CD14-positive monocyte (primary cell): ENCODE results near the gene TMEM119. TPM values are rescaled to one million over a fixed set of nuclear protein-coding genes. Genes with fewer than 3 reads are reported as not detected.

Source experiments
- DNase-seq, 3 donors: peaks; one replicate each; pipeline ENCODE4 v3.0.0-alpha.2; 2011 to 2022
- H2AFZ ChIP-seq: 2 replicates; pipeline ENCODE4 v1.6.0; 2012; ENCODE audit warnings: mild to moderate bottlenecking, low read depth, low read length, inconsistent platforms; ENCODE audit not compliant: insufficient read depth, poor library complexity, severe bottlenecking
- H3K27ac ChIP-seq, 2 donors: 1 replicate in 1 of 2; 2 replicates in 1 of 2; pipeline ENCODE4 v1.5.1; 2012 to 2013; ENCODE audit warnings: low read length in 2 of 2, control low read depth in 1 of 2, inconsistent platforms in 1 of 2, low read depth in 1 of 2, mild to moderate bottlenecking in 1 of 2
- H3K27me3 ChIP-seq, 2 donors: one replicate each; pipeline versions ENCODE4 v1.6.0 to v1.6.1; 2011 to 2013; ENCODE audit warnings: low read length in 2 of 2; ENCODE audit not compliant: control insufficient read depth in 2 of 2, insufficient read depth in 2 of 2
- H3K36me3 ChIP-seq, 2 donors: replicated peaks in 1 of 2; 1 replicate in 1 of 2; 2 replicates in 1 of 2; pipeline versions ENCODE4 v1.5.1 to v1.6.1; 2012 to 2013; ENCODE audit warnings: low read length in 2 of 2, control low read depth in 1 of 2, inconsistent platforms in 1 of 2, mild to moderate bottlenecking in 1 of 2; ENCODE audit not compliant: insufficient read depth in 2 of 2, control insufficient read depth in 1 of 2
- H3K4me1 ChIP-seq, 2 donors: 1 replicate in 1 of 2; 2 replicates in 1 of 2; pipeline versions ENCODE4 v1.5.1 to v1.6.1; 2012 to 2013; ENCODE audit warnings: low read length in 2 of 2, control low read depth in 1 of 2, inconsistent platforms in 1 of 2, mild to moderate bottlenecking in 1 of 2, moderate library complexity in 1 of 2; ENCODE audit not compliant: insufficient read depth in 2 of 2, control insufficient read depth in 1 of 2
- H3K4me2 ChIP-seq: replicated peaks from 2 replicates; pipeline ENCODE3; 2012; ENCODE audit warnings: low read length, moderate library complexity, mild to moderate bottlenecking; ENCODE audit not compliant: poor library complexity, severe bottlenecking; ENCODE audit errors: extremely low read depth
- H3K4me3 ChIP-seq, 3 experiments: fragments of 200-600 bp in 1 of 3; sonication (generic) in 1 of 3; replicated peaks in 1 of 3; 1 replicate in 2 of 3; 2 replicates in 1 of 3; pipeline ENCODE4 v1.5.1; 2011 to 2013; ENCODE audit warnings: low read length in 3 of 3, mild to moderate bottlenecking in 3 of 3, control low read depth in 2 of 3, low read depth in 2 of 3, inconsistent platforms in 1 of 3, moderate library complexity in 1 of 3
- H3K79me2 ChIP-seq: 2 replicates; pipeline ENCODE4 v1.6.0; 2012; ENCODE audit warnings: mild to moderate bottlenecking, control low read depth, inconsistent platforms, low read length, moderate library complexity; ENCODE audit not compliant: insufficient read depth
- H3K9ac ChIP-seq: 2 replicates; pipeline ENCODE4 v1.6.0; 2017; ENCODE audit warnings: low read length, mild to moderate bottlenecking; ENCODE audit not compliant: insufficient read depth, poor library complexity, severe bottlenecking
- H3K9me3 ChIP-seq, 2 donors: replicated peaks in 1 of 2; 1 replicate in 1 of 2; 2 replicates in 1 of 2; pipeline versions ENCODE4 v1.5.1 to v1.6.1; 2012 to 2013; ENCODE audit warnings: low read length in 2 of 2, control low read depth in 1 of 2; ENCODE audit not compliant: control insufficient read depth in 1 of 2, insufficient read depth in 1 of 2
- H4K20me1 ChIP-seq: 2 replicates; pipeline ENCODE4 v1.6.0; 2012; ENCODE audit warnings: mild to moderate bottlenecking, low read length, control low read depth, moderate library complexity; ENCODE audit not compliant: insufficient read depth
- H3K27ac Mint-ChIP-seq, 7 donors: one replicate each; pipeline ENCODE4 v1.8.0; 2020; ENCODE audit warnings: mild to moderate bottlenecking in 7 of 7, mixed read lengths in 7 of 7, moderate library complexity in 6 of 7, inconsistent platforms in 2 of 7
- H3K27me3 Mint-ChIP-seq, 3 donors: one replicate each; pipeline ENCODE4 v1.8.0; 2021 to 2022; ENCODE audit warnings: low read depth in 3 of 3, mild to moderate bottlenecking in 3 of 3, mixed read lengths in 3 of 3, moderate library complexity in 3 of 3, inconsistent platforms in 1 of 3
- H3K36me3 Mint-ChIP-seq, 2 donors: one replicate each; pipeline ENCODE4 v1.8.0; 2020; ENCODE audit warnings: mixed read lengths in 2 of 2, inconsistent platforms in 1 of 2, mild to moderate bottlenecking in 1 of 2
- H3K4me1 Mint-ChIP-seq: one replicate; pipeline ENCODE4 v1.8.0; 2020; ENCODE audit warnings: mild to moderate bottlenecking, mixed read lengths
- H3K4me3 Mint-ChIP-seq, 2 donors: one replicate each; pipeline ENCODE4 v1.8.0; 2020; ENCODE audit warnings: mild to moderate bottlenecking in 2 of 2, mixed read lengths in 2 of 2, moderate library complexity in 1 of 2
- H3K9me3 Mint-ChIP-seq, 7 donors: one replicate each; pipeline ENCODE4 v1.8.0; 2020 to 2022; ENCODE audit warnings: mixed read lengths in 7 of 7, mild to moderate bottlenecking in 6 of 7, moderate library complexity in 6 of 7, inconsistent platforms in 2 of 7
- WGBS: methylation state at CpG from one replicate; pipeline ENCODE4 v1.1.5; 2013; ENCODE audit warnings: missing lambda C conversion rate; ENCODE audit not compliant: insufficient coverage; 5-methylcytosine and 5-hydroxymethylcytosine counted together
- intact Hi-C, 2 donors: fragments of 100-400 bp; cut with micrococcal nuclease; formaldehyde crosslinking; loops; one replicate each; pipeline versions ENCODE4 v1.15.0 to v1.15.1; 2023
- polyA plus RNA-seq, 3 donors: library from polyadenylated mRNA; depleted of rRNA in 1 of 3; unstranded in 2 of 3; stranded (reverse) in 1 of 3; fragments of 300-500 nt in 2 of 3; fragments of >200 nt in 1 of 3; fragmentation: Illumina TruSeq in 2 of 3; gene quantifications; 1 replicate in 2 of 3; 2 replicates in 1 of 3; pipeline ENCODE4 v1.2.3, GENCODE V29; 2012 to 2021
- TF ChIP-seq, protein P1 (sequence below): fragments of 200-600 bp; IDR thresholded peaks from one replicate; pipeline ENCODE4 v1.8.0; 2022; ENCODE audit warnings: antibody characterized with exemption, mild to moderate bottlenecking

TMEM119 gene
- polyA plus RNA-seq, 3 donors, result 0.18 to 0.85 (median 0.56) TPM

DNA sequence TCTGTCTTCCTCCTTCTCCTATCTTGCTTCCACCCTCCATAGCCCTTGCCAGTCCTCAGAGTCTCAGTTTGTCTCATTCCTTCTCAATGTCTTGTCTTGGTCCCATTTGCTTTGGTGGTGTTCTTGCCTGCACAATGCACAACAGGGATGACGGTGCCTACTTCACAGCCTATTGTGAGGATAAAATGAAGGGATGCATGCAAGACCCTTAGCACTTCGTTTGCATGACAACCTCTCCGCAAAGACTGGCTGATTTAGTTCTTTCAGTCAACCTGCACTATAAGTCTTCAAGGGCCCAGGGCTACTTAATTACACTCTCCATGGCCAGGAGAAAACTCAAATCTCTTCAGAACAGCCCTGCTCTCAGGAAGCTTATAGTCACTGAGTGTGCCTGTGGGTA, 27.3 kb upstream of the TMEM119 start:
- peaks cover 53 to 68% of the 10 kb centered on the region in 2 donors for H3K36me3 ChIP-seq
- H3K9me3 Mint-ChIP-seq, result peaks cover 0 to 2% (median 0%) of the 10 kb centered on the region in 7 donors
- TF ChIP-seq, protein P1, sequence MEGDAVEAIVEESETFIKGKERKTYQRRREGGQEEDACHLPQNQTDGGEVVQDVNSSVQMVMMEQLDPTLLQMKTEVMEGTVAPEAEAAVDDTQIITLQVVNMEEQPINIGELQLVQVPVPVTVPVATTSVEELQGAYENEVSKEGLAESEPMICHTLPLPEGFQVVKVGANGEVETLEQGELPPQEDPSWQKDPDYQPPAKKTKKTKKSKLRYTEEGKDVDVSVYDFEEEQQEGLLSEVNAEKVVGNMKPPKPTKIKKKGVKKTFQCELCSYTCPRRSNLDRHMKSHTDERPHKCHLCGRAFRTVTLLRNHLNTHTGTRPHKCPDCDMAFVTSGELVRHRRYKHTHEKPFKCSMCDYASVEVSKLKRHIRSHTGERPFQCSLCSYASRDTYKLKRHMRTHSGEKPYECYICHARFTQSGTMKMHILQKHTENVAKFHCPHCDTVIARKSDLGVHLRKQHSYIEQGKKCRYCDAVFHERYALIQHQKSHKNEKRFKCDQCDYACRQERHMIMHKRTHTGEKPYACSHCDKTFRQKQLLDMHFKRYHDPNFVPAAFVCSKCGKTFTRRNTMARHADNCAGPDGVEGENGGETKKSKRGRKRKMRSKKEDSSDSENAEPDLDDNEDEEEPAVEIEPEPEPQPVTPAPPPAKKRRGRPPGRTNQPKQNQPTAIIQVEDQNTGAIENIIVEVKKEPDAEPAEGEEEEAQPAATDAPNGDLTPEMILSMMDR, result no peak
- H3K79me2 ChIP-seq, result peaks cover 97% of the 10 kb centered on the region
- no peaks in the 10 kb centered on the region for H3K9me3 ChIP-seq
- peak overlapping the region; percentile 27 to 99 (median 77) for H3K27ac Mint-ChIP-seq
- intact Hi-C loops, result loop anchor here (10.0 kb wide), 2 partner anchors 310 to 470 kb away; partner anchors contain the start of genes ALKBH2 (in 1 of the 2) and UNG (in 1 of the 2)
- H3K4me3 Mint-ChIP-seq, result no peak overlapping the region
- no peaks in the 10 kb centered on the region for H3K27me3 ChIP-seq
- H2AFZ ChIP-seq, result no peak overlapping the region
- H3K9ac ChIP-seq, result no peak overlapping the region
- no peak overlapping the region for H3K4me2 ChIP-seq
- H3K4me1 ChIP-seq, result peaks cover 57 to 64% of the 10 kb centered on the region in 2 donors
- no peaks in the 10 kb centered on the region for H3K27me3 Mint-ChIP-seq
- peaks cover 57% of the 10 kb centered on the region for H3K4me1 Mint-ChIP-seq
- WGBS, result 100% methylated on average over 2 of the region's 3 CpGs
- peaks cover 68 to 80% of the 10 kb centered on the region in 2 donors for H3K36me3 Mint-ChIP-seq
- peaks cover 91% of the 10 kb centered on the region for H4K20me1 ChIP-seq
- H3K27ac ChIP-seq, result peak overlapping the region in 1 of 2 donors; percentile 34
- H3K4me3 ChIP-seq, result no peak overlapping the region
- DNase-seq, result no peak

GRCh38 chr12:108623577-108623976, 25.7 kb upstream of the TMEM119 start:
- peaks cover 44 to 55% of the 10 kb centered on the region in 2 donors for H3K4me1 ChIP-seq
- TF ChIP-seq, protein P1, result no peak
- H3K79me2 ChIP-seq, result peaks cover 97% of the 10 kb centered on the region
- over 99% methylated on average over 8 of the region's 8 CpGs for WGBS
- peaks cover 53 to 76% of the 10 kb centered on the region in 2 donors for H3K36me3 ChIP-seq
- Mint-ChIP-seq H3K4me3 (no peak overlapping the region), H3K27ac (peak overlapping the region; percentile 92 to 100 (median 97)), H3K4me1 (peaks cover 48% of the 10 kb centered on the region), H3K9me3 (peaks cover 0 to 2% (median 0%) of the 10 kb centered on the region in 7 donors), H3K36me3 (peaks cover 76 to 87% of the 10 kb centered on the region in 2 donors), H3K27me3 (no peaks in the 10 kb centered on the region)
- no peaks in the 10 kb centered on the region for H3K9me3 ChIP-seq
- intact Hi-C loops, result loop anchor here (10.0 kb wide), 2 partner anchors 309 to 471 kb away; partner anchors contain the start of genes ALKBH2 (in 1 of the 2) and UNG (in 1 of the 2)
- H3K27ac ChIP-seq, result peak overlapping the region; percentile 84 to 90
- no peaks in the 10 kb centered on the region for H3K27me3 ChIP-seq
- DNase-seq, result no peak
- H3K9ac ChIP-seq, result no peak overlapping the region
- peaks cover 89% of the 10 kb centered on the region for H4K20me1 ChIP-seq
- H2AFZ ChIP-seq, result no peak overlapping the region
- no peak overlapping the region for H3K4me2 ChIP-seq
- H3K4me3 ChIP-seq, result no peak overlapping the region
